ENCODE measurements around the gene MTNR1A.

GRCh38 chr4:186604124-186604807, 48.9 kb upstream of the MTNR1A start:
- TF ChIP-seq POLR2AphosphoS5 (IDR thresholded peaks at IDR 0.05; ENCODE audit: low read depth) (no peak), CTCF (conservative IDR thresholded peaks at IDR 0.05; ENCODE audit: low read depth in 2 of 2) (no peak), EZH2phosphoT487 (IDR thresholded peaks at IDR 0.05; ENCODE audit: unreplicated experiment) (no peak), CREB1 (CRISPR knock-in tag; IDR thresholded peaks at IDR 0.05; ENCODE audit: low read depth) (no peak), EZH2 (IDR thresholded peaks at IDR 0.05; ENCODE audit: low read depth, unreplicated experiment) (no peak), ZNF114 (CRISPR knock-in tag; IDR thresholded peaks at IDR 0.05) (no peak), REST (IDR thresholded peaks at IDR 0.05; ENCODE audit: unreplicated experiment) (no peak), NANOG (IDR thresholded peaks at IDR 0.05; ENCODE audit: borderline replicate concordance) (no peak)
